Measurements from ENCODE around the gene NRM. TPM values are rescaled to one million over a fixed set of nuclear protein-coding genes. Genes with fewer than 3 reads are reported as not detected.

Gene NRM
- total RNA-seq, 1 donor from 2014 or later: 5.7 TPM

DNA sequence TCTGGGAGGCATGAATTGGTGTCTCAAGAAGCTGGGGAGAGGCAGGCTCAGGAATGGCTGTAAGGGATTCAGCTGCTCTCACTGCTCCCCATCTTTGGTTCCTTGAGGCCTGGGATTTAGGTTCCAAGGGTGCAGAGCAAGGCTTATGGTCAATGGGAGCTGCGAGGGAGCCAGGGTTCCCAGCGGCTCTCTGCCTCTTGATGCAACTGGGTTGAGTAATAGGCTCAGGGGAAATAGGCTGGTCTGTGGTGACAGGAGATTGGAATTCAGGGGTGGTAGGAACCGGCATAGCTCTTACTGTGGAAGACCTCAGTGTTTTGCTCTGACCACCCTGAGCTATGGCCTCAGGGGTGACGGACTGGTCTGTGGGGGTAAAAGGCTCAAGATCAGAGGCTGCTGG is 13.0 kb upstream of the NRM start:
- intact Hi-C loops (cut with DNase I): no loop called here
- no peak for ATAC-seq
- DNase-seq (ENCODE audit: missing footprints): no peak

DNA sequence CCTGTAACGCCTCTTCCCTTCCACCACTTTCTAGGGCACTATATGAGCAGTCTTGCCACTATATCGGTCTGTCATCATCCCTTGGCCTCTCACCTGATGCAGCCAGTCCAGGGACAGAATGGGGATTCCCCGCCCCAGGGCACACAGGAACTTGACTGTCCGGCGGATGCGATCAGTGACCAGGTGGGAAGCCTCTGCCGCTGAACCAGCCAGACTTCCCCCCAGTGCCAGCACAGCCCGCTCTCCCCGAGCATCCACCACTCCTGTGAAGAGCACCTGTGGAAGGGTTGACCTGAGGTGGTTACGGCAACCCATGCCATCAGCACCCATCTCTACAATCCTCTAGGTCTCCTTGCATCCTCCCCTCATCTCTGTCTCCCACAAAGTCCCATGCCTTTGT is 12.2 kb upstream of the NRM start:
- DNase-seq (ENCODE audit: missing footprints): no peak
- intact Hi-C loops (cut with DNase I): no loop called here

DNA sequence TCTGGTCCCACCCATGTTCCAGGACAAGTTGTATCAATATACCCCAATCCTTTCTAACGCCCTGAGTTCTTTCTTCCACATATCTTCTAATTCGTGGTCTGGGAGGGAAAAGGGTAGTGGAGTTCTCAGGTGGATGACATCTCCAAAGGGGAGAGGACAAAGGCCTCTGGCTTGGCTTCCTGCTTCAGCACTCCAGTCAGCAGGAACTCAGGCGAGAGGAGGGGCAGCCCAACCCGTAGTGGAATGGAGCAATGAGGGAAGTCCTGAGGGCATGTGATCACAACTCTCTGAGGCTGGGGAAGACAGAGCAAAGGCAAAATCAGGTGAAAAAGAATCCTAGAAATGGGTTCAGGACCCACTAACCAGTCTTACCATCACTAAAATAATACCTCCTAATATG is 9.6 kb upstream of the NRM start:
- DNase-seq (ENCODE audit: missing footprints) (no peak), ATAC-seq (peak; percentile 81)
- intact Hi-C loops (cut with DNase I): no loop called here

More for the DNA sequence above, 12.2 kb upstream of the NRM start:
- ATAC-seq: no peak

DNA sequence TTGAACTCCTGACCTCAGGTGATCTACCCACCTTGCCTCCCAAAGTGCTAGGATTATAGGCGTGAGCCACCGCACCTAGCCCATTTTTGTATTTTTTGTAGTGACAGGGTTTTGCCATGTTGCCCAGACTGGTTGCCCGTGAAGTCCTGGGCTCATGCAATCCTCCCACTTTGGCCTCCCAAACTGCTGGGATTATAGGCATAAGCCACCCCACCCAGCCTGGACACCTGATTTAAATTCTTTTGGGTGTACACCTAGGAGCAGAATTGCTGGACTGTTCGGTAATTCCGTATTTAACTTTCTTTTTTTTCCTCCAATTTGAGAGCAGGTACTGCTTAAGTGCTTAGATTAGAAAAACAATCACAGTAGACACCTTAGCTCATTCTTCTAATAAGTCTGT is 5.6 kb upstream of the NRM start:
- intact Hi-C loops (cut with DNase I): no loop called here
- DNase-seq (ENCODE audit: missing footprints): no peak

DNA sequence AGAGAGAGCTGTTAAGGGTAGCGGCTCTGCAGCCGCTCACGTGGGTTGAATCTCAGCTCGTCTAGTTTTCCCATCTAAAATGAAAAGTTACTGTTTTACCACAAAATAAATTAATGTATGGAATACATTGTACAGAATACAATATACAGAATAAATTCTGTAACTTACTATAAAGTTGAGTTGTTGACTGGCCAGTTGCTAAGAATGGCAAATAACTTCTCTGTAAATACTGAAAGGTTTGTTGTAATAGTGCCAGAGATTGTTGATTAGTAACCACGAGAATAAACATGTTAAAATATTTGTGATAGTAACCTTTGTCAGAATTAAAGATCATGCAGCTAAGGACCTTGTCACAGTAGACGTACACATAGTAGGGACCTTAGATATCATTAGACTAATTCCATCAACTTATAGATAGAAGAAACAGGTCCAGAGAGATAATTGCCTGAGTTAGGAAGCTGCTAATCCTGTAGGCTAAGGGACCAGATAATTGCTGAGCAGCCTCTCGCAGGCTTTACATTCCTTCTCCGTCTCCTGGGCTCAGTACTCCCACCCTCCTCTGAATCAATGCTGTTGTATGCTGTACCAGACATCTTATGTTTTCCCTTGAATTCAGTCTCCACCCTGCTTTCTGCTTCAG is 544 bp upstream of the NRM start:
- ATAC-seq (no peak), DNase-seq (ENCODE audit: missing footprints) (no peak)
- intact Hi-C loops (cut with DNase I): loop anchor here (1.0 kb wide), 1 partner anchor 26 kb away; the partner anchor contains the start of gene MDC1

More for the DNA sequence above, 5.6 kb upstream of the NRM start:
- ATAC-seq: no peak

DNA sequence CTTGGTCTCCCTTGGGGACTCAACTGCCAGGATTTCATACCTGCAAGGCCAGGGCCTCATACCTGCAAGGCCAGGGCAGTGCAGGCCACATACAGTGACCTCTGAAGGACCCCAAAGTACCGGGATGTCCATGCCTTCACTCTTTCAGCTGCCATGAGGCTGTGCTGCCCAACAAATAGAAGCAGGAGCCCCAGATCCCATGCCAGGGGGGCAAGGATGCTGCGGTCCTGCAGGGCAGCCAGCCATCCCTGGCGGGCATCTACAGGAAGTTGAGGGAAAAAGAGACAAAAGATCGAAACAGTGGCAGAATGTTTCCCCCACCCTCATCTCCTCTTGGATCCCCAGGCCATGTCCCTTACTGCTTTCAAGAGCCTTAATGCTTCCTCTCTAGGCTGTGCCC is 799 bp downstream of the NRM start:
- no peak for DNase-seq (ENCODE audit: missing footprints)
- intact Hi-C loops (cut with DNase I): no loop called here
- no peak for ATAC-seq

DNA sequence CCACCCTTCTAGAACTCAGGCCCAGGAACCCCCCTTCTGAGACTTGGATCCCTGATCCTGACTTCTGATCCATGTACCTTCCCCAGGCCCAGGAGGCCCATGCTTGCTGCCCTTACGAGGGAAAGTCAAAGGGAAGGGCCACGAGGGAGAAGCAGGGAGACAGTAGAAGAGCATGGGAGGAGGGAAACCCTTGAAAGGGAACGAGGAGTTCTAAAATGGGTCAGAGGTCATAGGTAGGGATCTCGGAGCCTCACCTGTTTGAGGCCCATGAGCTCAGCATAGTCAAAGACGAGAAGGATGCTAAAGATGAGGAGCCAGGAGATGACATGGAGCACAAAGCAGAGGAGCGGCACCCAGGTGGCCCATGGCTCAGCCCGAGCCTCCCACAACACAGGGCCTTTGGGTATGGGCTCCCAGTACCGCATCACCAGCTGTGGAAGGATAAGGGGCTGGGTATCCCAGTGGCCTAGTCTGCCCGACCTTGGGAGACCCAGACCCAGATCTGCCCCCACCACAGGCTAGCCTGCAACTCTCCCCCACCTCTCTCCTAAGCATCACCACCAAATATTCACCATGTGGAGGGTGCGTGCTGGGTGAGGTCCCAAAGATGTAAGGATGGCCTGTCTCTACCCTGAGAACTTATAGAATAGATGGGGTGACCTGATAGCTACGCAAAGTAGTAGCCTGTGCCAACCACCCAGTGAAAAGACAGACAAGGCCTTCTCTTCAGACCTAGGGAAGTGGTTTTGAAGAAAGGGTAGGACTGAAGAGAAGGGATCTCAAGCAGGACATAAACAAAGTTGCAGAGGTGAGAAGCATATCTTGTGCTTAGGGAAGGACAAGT is 1.5 kb downstream of the NRM start:
- intact Hi-C loops (cut with DNase I): no loop called here
- DNase-seq (ENCODE audit: missing footprints) (no peak), ATAC-seq (no peak)

DNA sequence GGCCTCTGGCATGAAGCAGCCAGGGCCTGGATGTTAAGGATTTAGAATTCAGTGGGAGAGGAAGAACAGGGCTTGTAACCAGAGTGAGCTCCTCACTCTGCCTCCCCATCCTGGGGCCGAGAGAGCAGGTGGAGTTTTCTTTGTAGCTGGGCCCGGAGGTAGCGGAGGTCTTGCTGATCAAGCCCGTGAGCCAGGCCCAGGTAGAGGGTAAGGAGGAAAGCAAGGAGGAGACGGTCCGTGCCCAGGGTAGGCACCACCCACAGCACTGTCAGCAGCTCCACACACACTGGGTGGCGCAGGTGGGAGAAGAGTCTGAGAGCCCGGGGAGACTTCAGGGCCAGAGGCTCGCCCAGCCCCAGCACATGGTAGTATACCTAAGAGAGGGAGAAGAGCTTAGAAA is 2.2 kb downstream of the NRM start:
- ATAC-seq: no peak
- intact Hi-C loops (cut with DNase I): no loop called here
- DNase-seq (ENCODE audit: missing footprints): no peak

DNA sequence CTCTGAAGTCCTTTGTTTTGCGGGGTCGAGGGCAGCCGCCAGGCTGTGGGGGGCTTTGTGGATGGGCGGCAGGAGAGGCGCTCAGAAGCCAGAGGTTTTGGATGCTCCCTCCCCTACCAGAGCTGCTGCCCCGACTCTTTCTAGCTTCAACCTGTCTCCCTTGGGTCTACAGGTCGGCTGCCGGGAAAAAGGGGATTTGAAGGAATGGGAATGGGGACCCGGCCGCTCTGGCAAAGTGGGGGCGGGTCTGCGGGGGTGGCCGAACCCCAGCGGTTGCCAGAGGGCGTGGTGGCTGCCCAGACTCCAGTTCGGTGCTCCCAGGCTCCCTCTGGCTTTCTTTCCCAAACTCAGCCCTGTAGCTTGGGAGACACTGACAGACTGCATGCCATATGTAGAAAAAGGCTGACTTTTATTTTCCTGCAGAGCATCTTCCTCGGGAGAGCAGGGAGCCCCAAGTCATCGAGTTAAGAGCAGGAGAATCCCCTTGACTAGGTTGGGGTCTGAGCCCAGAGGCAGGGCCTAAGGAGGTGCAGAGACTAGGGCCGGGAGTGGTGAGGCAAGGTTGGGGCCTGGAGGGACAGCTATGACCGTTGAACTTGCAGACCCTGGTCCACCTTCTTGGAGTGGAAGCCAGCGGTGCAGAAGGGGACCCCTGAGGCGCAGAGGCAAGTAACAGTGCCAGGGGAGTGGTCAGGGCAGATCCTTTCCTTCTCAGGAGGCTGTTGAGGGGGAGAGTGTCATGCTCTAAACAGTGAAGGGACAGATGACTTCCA is 2.9 kb downstream of the NRM start:
- DNase-seq (ENCODE audit: missing footprints): no peak
- intact Hi-C loops (cut with DNase I): no loop called here
- no peak for ATAC-seq

DNA sequence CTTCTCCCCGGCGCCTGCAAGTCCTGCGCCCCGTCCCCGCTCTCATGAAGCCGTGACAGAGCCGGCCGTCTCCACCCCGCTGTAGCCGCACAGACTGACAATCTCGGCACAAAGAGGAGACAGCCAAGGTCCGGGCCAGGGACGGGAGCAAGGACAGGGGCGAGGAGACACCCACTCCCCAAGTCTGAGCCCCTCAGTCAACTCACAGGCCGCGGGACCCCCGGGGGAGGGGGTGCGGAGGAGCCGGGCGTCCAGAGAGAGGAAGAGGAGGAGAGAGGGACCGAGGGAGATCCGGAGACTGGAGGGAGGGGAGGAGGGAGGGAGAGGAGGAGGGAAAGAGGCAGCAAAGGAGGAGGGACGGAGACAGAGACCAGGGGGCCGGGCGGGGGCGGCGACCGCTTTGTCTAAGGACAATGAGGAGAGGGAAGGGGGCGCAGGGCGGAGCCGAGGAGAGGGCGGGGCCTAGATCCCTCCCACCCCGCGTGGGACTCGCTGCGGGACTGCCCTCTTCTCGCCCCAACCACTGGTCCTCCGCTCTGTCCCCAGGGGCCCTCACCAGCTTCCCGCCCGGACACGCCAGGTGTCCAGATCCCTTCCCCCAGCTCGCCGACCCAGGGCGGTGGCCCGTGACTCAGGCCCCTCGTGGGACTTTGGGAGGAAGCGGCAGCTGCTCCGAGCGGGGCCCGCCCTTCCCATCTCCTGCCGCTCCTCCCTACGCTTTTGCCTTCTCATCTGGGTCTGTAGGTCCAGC is 3.7 kb downstream of the NRM start:
- intact Hi-C loops (cut with DNase I): loop anchor here (1.0 kb wide), 1 partner anchor 33 kb away; the partner anchor contains the start of gene TUBB
- DNase-seq (ENCODE audit: missing footprints) (peak; percentile 99), ATAC-seq (peak; percentile 82)

DNA sequence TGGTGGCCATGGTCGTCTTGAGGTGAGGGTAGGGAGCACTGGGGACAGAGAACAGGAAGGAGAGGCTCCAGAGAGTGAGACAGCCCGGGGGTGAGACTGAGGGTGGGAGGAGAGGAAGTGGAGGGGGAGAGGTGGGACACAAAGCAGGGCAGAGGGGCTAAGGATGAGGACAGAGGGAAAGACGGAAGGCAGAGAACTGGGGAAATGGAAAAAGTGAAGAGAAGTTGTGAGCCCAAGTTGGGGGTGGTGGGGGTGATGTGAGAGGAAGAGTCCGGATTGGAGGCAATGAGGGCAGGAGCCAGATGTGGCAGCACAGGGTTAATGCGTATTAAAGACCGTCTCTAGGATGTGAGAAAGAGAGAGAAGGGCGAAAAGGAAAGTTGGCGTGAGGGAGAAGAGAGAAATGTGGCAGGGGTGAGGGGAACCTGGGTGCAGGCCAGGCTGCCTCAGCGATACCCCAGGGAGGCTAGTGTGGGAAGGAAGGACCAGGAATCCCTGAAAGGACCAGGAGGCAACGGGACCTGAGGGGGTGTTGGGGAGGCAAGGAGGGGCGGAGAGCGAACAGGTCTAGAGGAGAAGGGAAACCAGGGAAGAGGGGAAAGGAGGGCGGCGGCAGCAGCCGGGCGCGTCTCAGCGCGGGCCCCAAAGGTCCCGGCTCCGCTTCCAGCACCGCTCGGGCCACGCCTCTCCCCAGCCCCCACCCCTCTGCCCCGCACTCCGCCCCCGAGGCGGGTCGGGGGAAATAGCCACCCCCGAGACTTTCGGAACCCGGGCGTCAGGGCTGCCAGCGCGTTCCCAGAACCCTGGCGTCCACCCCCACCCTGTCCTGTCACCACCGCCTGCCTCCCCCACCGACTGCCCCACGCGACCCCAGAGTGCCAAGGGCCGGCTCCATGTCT is 4.5 kb downstream of the NRM start, which contains the start of gene PPP1R18:
Gene PPP1R18, minus strand, starts transcription at position 637 of the 899 bp plus-strand sequence. Its CDS starts 627 bp downstream, at position 10.
- ATAC-seq (peak; percentile 64), DNase-seq (ENCODE audit: missing footprints) (peak; percentile 93)
- intact Hi-C loops (cut with DNase I): loop anchor here (1.0 kb wide), 1 partner anchor 34 kb away; the partner anchor contains the start of gene TUBB

DNA sequence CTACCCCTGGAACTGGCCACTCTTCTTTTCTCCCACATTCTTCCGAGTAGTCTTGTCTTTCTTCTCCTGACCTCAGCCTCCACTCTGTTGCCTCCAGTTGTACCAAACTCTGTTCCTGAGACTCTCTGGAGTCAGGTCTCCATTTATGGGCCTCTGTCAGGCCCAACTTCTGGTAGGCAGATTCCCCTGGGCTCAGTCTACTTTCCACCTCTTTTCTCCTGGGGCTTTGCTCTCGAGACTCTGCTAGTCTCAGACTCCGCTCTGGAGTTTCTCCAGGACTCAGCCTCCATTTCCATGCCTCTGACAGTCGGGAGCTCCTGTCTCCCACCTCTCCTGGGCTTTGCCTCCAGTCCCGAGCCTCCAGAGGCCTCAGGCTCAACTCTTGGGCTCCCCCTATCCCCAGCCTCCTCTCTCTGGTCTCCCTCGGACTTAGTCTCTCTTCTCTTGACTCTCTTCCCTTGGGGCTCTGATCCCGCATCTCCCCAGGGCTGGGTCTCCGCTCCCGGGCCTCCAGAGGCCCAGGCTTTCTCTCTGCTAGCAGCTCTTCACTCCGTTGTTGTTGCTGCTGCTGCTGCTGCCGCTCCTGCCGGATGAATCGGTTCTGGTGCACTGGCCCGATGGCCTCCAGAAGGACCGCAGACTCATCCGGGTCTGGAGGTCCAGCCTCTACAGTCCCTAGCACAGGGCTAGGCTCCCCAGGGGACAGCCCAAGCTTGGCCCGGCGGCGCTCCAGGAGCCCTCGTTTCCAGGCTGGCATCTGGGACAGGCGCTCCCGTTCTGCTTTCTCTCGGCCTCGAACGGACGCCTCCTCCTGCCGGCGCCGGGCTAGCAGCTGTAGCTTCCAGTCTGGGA is 5.4 kb downstream of the NRM start:
- no peak for ATAC-seq

DNA sequence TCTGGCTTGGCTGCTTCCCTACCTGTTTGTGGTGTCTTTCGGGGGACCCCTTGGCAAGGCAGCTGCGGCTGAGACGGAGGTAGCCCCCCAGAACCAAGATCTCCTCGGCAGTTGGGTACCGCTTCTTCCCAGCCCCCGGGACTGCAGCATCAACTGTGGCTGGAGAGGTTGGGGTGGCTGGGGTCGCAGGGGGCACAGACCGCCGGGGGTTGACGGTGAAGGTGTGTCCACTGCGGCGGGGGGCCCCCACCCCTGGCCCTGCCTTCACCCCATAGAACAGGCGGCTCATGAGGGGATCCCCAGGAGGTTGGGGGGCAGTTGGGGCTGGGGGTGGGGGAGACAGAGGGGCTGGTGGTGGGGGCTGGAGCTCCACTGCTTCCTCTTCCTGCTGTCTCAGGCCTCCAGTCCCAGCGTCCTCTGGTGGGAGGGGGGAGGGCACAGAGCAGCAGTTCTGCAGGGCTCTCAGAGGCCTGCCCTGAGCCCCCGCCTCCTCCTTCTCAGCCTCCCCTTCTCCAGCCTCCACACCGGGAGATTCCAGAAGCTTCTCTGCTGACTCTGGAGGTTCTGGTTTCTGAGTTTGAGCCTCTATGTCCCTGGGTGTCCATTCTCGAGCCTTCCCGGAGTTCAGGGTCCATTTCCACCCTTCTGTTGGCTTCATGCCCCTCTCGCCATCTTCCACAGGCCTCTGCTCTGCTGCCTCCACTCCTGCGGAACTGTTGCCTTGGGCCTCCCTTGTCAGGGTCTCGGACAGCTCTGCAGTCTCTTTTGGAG is 6.2 kb downstream of the NRM start:
- ATAC-seq (no peak), DNase-seq (ENCODE audit: missing footprints) (peak; percentile 83)
- intact Hi-C loops (cut with DNase I): no loop called here

More for the DNA sequence above, 5.4 kb downstream of the NRM start:
- no peak for DNase-seq (ENCODE audit: missing footprints)
- intact Hi-C loops (cut with DNase I): loop anchor here (1.0 kb wide), 1 partner anchor 35 kb away; the partner anchor contains the start of gene TUBB

DNA sequence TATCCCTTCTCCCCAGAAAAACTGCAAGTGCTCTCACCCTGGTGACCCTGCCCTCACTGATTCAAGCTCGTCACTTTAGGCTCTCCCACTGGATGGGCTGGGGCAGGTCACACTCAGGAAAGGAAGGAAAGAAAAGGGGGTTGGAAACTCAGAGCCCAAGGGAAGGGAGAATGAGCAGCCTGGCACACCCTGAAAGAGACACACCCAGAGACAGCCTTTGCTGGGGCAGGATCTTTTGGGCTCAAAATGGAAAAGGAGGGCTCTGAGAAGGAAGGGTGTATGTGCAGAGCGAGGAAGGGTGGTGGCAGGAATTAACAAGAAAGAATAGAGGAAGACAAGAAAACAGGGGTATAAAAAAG is 6.8 kb downstream of the NRM start:
- no peak for DNase-seq (ENCODE audit: missing footprints)
- intact Hi-C loops (cut with DNase I): no loop called here
- ATAC-seq: no peak

DNA sequence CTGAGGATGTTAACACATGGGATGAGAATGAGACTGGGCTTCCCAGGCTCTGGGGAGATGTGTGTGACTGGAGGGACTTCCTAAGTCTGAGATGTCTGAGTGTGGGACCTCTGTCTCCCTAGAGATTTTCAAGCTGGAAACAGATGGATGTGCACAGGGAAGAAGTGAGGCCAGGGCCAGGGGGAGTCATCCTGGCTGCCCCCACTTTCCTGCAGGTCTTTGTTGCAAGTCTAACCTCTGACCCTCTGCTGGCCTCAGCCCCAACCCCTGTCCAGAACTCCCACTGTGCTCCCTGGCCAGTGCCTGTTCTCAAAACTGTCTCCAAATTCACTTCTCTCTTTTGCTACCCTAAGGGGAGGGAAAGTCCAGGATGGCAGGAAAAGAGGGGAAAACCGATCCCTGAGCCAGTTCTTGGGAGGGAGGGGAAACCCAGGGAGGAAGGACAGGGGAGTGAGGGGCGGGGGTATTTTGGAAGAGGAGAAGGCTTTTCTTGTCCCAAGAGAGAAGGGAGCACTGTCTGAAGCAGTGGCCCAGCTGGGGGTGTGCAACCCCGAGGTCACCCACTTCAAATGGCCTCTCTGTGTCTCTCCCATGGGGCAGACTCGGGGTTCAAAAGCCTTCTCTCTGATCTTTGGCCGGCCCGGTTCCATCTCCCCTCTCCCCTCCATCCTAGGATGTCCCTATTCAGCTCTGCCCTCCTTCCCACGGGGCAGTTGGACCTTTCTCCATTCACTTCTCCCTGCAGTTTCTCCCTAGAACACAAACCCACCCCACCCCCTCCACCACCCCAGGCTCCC is 7.4 kb downstream of the NRM start:
- intact Hi-C loops (cut with DNase I): no loop called here
- ATAC-seq (no peak), DNase-seq (ENCODE audit: missing footprints) (no peak)
